Thoracic aorta (tissue), 2 donors: Measurements from ENCODE around the gene CHSY1. TPM values are rescaled to one million over a fixed set of nuclear protein-coding genes. Genes with fewer than 3 reads are reported as not detected.
"Not testable (repeated sequence)": the region's sequence is repeated elsewhere in the genome, so short reads cannot be mapped to it uniquely, and the experiment has no call there.

Experiments used
- ATAC-seq: fragments of 150-250 bp; one replicate; pipeline ENCODE4 v1.8.0; 2017; ENCODE audit warnings: low read depth; ENCODE audit not compliant: insufficient number of reproducible peaks, low FRiP score
- DNase-seq: peaks from one replicate; pipeline ENCODE4 v3.0.0-alpha.2; 2020; ENCODE audit warnings: low spot score
- H3K27ac ChIP-seq, 2 donors: fragments of 200-600 bp; sonication (generic); 1 replicate in 1 of 2; 2 replicates in 1 of 2; pipeline ENCODE4 v1.5.1; 2016; ENCODE audit warnings: mild to moderate bottlenecking in 2 of 2, moderate library complexity in 2 of 2
- H3K27me3 ChIP-seq: fragments of 200-600 bp; sonication (generic); replicated peaks from 2 replicates; pipeline ENCODE4 v1.6.0; 2016; ENCODE audit warnings: mild to moderate bottlenecking; ENCODE audit not compliant: insufficient read depth
- H3K36me3 ChIP-seq: fragments of 200-600 bp; sonication (generic); one replicate; pipeline ENCODE4 v1.5.1; 2016
- H3K4me1 ChIP-seq, 2 donors: fragments of 200-600 bp; sonication (generic); 1 replicate in 1 of 2; 2 replicates in 1 of 2; pipeline versions ENCODE4 v1.5.1 to v1.6.0; 2016; ENCODE audit warnings: low read depth in 2 of 2, mild to moderate bottlenecking in 1 of 2; ENCODE audit not compliant: control insufficient read depth in 1 of 2
- H3K4me3 ChIP-seq: fragments of 200-600 bp; sonication (generic); 2 replicates; pipeline ENCODE4 v1.5.1; 2016; ENCODE audit warnings: mild to moderate bottlenecking
- H3K9me3 ChIP-seq: fragments of 200-600 bp; sonication (generic); 2 replicates; pipeline ENCODE4 v1.5.1; 2016
- CTCF ChIP-seq: fragments of 200-600 bp; sonication (generic); IDR thresholded peaks from one replicate; pipeline ENCODE4 v1.5.1; 2019; ENCODE audit warnings: antibody characterized with exemption
- total RNA-seq, 2 donors: library from RNA; depleted of rRNA; stranded (reverse); fragments of >200 nt; gene quantifications; one replicate each; pipeline versions ENCODE4 v1.1.0 to v1.2.3, GENCODE V29; 2016

The CHSY1 gene
- total RNA-seq, 2 donors from 2014 or later: 35.7 to 153 TPM

- DNase-seq (no peak), ATAC-seq (peak; percentile 36)
- Histone ChIP-seq H3K27me3 (no peaks in the 10 kb centered on the region), H3K4me1 (peaks cover 29 to 33% of the 10 kb centered on the region in 2 donors), H3K36me3 (no peaks in the 10 kb centered on the region), H3K4me3 (no peak overlapping the region), H3K9me3 (peaks cover 4% of the 10 kb centered on the region), H3K27ac (peak overlapping the region; percentile 93)
- TF ChIP-seq CTCF: no peak
Observed at GRCh38 chr15:101128221-101129015, 123.4 kb downstream of the CHSY1 start.

- DNase-seq: peak; percentile 63
- H3K27me3 ChIP-seq: no peaks in the 10 kb centered on the region
- peak overlapping the region; percentile 93 for H3K27ac ChIP-seq
- H3K9me3 ChIP-seq: peaks cover 4% of the 10 kb centered on the region
- H3K36me3 ChIP-seq: no peaks in the 10 kb centered on the region
- H3K4me3 ChIP-seq: peak overlapping the region; percentile 32
- H3K4me1 ChIP-seq: peaks cover 29 to 37% of the 10 kb centered on the region in 2 donors
- no peak for TF ChIP-seq CTCF
- peak; percentile 58 for ATAC-seq
Observed at GRCh38 chr15:101127506-101128076, 124.3 kb downstream of the CHSY1 start.

- ATAC-seq: no peak
- no peak for DNase-seq
- no peak for TF ChIP-seq CTCF
- peak overlapping the region; percentile 93 for H3K27ac ChIP-seq
- H3K36me3 ChIP-seq: no peaks in the 10 kb centered on the region
- no peaks in the 10 kb centered on the region for H3K27me3 ChIP-seq
- peaks cover 36 to 44% of the 10 kb centered on the region in 2 donors for H3K4me1 ChIP-seq
- H3K4me3 ChIP-seq: peak overlapping the region; percentile 32
- H3K9me3 ChIP-seq: peaks cover 4% of the 10 kb centered on the region
Observed at GRCh38 chr15:101126618-101127505, 125.0 kb downstream of the CHSY1 start.

- Histone ChIP-seq H3K4me1 (peaks cover 41 to 53% of the 10 kb centered on the region in 2 donors), H3K27ac (peak overlapping the region; percentile 93)
- ATAC-seq, H3K36me3 ChIP-seq, DNase-seq, H3K4me3 ChIP-seq, H3K9me3 ChIP-seq, H3K27me3 ChIP-seq: not testable (repeated sequence)
Observed at GRCh38 chr15:101125881-101126428, 125.9 kb downstream of the CHSY1 start.

Other genes with a start within 250 kb of the CHSY1 start
- gene SELENOS, start 25.4 kb upstream of the CHSY1 start, total RNA-seq: 10 to 100 TPM; 84.6 to 92.6 TPM
- gene SNRPA1, start 43.2 kb upstream of the CHSY1 start, total RNA-seq: 10 to 100 TPM; 31.0 to 60.0 TPM
- 1 to 10 TPM; 5.1 to 8.8 TPM for gene PCSK6, start 237.7 kb upstream of the CHSY1 start, total RNA-seq